Measurements from ENCODE around the gene GPR161.

GPR161 gene

GRCh38 chr1:168102487-168102886 lies 34.2 kb downstream of the GPR161 start:
- Histone ChIP-seq H3K27me3 (ENCODE audit: low read depth, low read length) (no peaks in the 10 kb centered on the region), H3K36me3 (ENCODE audit: control insufficient read depth in 1 of 2, insufficient read depth in 2 of 2, low read length in 2 of 2) (peaks cover 0 to 20% of the 10 kb centered on the region in 2 donors), H3K4me1 (ENCODE audit: control insufficient read depth in 1 of 2, insufficient read depth in 2 of 2, low read length in 2 of 2) (peaks cover 0 to 12% of the 10 kb centered on the region in 2 donors), H3K27ac (ENCODE audit: low read length) (no peak overlapping the region), H3K4me3 (ENCODE audit: low read depth in 1 of 2, low read length in 2 of 2) (no peak overlapping the region), H3K9me3 (ENCODE audit: control insufficient read depth in 1 of 2, low read length in 2 of 2) (no peaks in the 10 kb centered on the region)

GRCh38 chr1:168101336-168101735 lies 35.4 kb downstream of the GPR161 start:
- peaks cover 0 to 29% of the 10 kb centered on the region in 2 donors for H3K36me3 ChIP-seq (ENCODE audit: control insufficient read depth in 1 of 2, insufficient read depth in 2 of 2, low read length in 2 of 2)
- no peak overlapping the region for H3K4me3 ChIP-seq (ENCODE audit: low read depth in 1 of 2, low read length in 2 of 2)
- no peak overlapping the region for H3K27ac ChIP-seq (ENCODE audit: low read length)
- H3K9me3 ChIP-seq (ENCODE audit: control insufficient read depth in 1 of 2, low read length in 2 of 2), result no peaks in the 10 kb centered on the region
- no peaks in the 10 kb centered on the region for H3K27me3 ChIP-seq (ENCODE audit: low read depth, low read length)
- H3K4me1 ChIP-seq (ENCODE audit: control insufficient read depth in 1 of 2, insufficient read depth in 2 of 2, low read length in 2 of 2), result peaks cover 0 to 12% of the 10 kb centered on the region in 2 donors

GRCh38 chr1:168100315-168101002 lies 36.3 kb downstream of the GPR161 start:
- Histone ChIP-seq H3K36me3 (ENCODE audit: control insufficient read depth in 1 of 2, insufficient read depth in 2 of 2, low read length in 2 of 2) (peaks cover 0 to 33% of the 10 kb centered on the region in 2 donors), H3K27me3 (ENCODE audit: low read depth, low read length) (no peaks in the 10 kb centered on the region), H3K27ac (ENCODE audit: low read length) (no peak overlapping the region), H3K4me3 (ENCODE audit: low read depth in 1 of 2, low read length in 2 of 2) (no peak overlapping the region), H3K4me1 (ENCODE audit: control insufficient read depth in 1 of 2, insufficient read depth in 2 of 2, low read length in 2 of 2) (peaks cover 0 to 12% of the 10 kb centered on the region in 2 donors), H3K9me3 (ENCODE audit: control insufficient read depth in 1 of 2, low read length in 2 of 2) (no peaks in the 10 kb centered on the region)

GRCh38 chr1:168099337-168099801 lies 37.4 kb downstream of the GPR161 start:
- Histone ChIP-seq H3K4me3 (ENCODE audit: low read depth in 1 of 2, low read length in 2 of 2) (no peak overlapping the region), H3K4me1 (ENCODE audit: control insufficient read depth in 1 of 2, insufficient read depth in 2 of 2, low read length in 2 of 2) (peaks cover 0 to 12% of the 10 kb centered on the region in 2 donors), H3K27me3 (ENCODE audit: low read depth, low read length) (no peaks in the 10 kb centered on the region), H3K9me3 (ENCODE audit: control insufficient read depth in 1 of 2, low read length in 2 of 2) (no peaks in the 10 kb centered on the region), H3K36me3 (ENCODE audit: control insufficient read depth in 1 of 2, insufficient read depth in 2 of 2, low read length in 2 of 2) (peaks cover 0 to 29% of the 10 kb centered on the region in 2 donors), H3K27ac (ENCODE audit: low read length) (no peak overlapping the region)

GRCh38 chr1:168098534-168099320 lies 38.0 kb downstream of the GPR161 start:
- Histone ChIP-seq H3K9me3 (ENCODE audit: control insufficient read depth in 1 of 2, low read length in 2 of 2) (no peaks in the 10 kb centered on the region), H3K4me3 (ENCODE audit: low read depth in 1 of 2, low read length in 2 of 2) (no peak overlapping the region), H3K27me3 (ENCODE audit: low read depth, low read length) (no peaks in the 10 kb centered on the region), H3K27ac (ENCODE audit: low read length) (no peak overlapping the region), H3K36me3 (ENCODE audit: control insufficient read depth in 1 of 2, insufficient read depth in 2 of 2, low read length in 2 of 2) (peaks cover 0 to 26% of the 10 kb centered on the region in 2 donors), H3K4me1 (ENCODE audit: control insufficient read depth in 1 of 2, insufficient read depth in 2 of 2, low read length in 2 of 2) (peaks cover 0 to 12% of the 10 kb centered on the region in 2 donors)

DNA sequence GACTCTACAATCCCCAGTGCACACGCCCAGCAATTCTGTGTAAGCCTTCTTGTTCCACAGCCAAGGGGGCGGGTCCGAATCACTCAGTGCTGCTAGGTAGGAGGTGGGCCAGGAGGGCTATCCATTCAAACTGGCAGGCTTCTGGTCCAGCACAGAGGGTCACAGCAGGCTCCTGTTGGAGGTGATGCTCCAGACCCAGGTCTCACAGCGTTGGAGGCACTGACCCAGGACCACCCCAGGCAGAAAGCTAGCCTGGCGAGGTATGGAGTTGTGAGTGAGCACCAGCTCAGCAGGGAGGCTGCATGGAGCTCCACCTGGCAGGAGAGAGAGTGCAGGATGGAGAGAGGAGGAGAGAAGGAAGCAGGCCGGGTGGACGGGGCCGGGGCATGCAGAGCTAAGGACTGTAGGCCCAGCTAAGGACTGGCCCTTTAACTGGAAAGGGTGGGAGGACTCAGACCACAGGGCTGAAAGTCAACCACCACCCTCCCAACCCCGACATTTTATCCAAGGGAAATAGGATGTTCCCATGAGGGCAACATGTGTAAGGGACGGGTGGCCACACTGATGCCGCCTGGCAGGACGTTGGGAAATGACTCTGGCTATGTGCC lies 38.7 kb downstream of the GPR161 start:
- H3K9me3 ChIP-seq (ENCODE audit: control insufficient read depth in 1 of 2, low read length in 2 of 2), result no peaks in the 10 kb centered on the region

DNA sequence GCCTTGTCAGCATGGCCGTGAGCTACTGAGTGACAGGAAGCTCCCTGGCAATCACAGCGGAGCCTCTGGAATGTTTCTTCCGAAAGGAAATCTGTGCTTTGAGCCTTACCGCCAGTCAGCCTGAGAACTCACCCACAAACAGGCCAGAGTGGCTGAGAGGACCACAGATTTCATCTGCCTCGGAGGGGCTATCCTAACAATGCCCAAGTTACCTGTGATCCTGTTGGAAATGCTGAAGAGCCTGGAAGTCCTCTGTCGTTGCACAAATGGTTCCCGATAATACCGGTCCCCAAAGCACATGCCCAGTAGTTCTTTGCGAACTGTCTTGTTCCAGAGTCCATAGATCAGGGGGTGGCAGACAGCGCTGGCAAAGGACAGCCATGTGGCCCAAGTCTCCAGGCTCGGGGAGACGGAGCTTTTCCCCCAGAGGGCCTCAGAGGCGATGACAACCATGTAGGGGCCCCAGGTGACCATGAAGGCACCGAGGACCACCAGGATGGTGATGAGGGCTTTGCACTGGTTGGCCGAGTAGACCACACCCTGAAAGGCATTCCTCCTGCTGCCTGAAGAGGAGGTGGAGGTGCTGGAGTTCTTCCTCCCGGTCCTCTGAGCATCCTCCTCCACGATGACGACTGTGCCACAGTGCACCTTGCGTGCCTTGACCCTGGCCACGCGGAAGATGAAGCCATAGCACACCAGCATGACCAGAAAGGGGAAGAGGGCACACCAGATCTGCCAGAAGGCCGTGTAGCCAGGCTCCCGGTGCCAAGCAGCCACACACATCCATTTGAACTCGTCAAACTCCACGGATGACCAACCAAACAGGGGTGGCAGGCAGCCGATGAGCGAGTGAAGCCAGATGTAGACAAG lies 40.2 kb downstream of the GPR161 start:
- no peak overlapping the region for H3K4me3 ChIP-seq (ENCODE audit: low read depth in 1 of 2, low read length in 2 of 2)
- H3K27ac ChIP-seq (ENCODE audit: low read length), result no peak overlapping the region
- H3K36me3 ChIP-seq (ENCODE audit: control insufficient read depth in 1 of 2, insufficient read depth in 2 of 2, low read length in 2 of 2), result peaks cover 0 to 23% of the 10 kb centered on the region in 2 donors
- H3K9me3 ChIP-seq (ENCODE audit: control insufficient read depth in 1 of 2, low read length in 2 of 2), result no peaks in the 10 kb centered on the region
- no peaks in the 10 kb centered on the region for H3K27me3 ChIP-seq (ENCODE audit: low read depth, low read length)
- peaks cover 0 to 12% of the 10 kb centered on the region in 2 donors for H3K4me1 ChIP-seq (ENCODE audit: control insufficient read depth in 1 of 2, insufficient read depth in 2 of 2, low read length in 2 of 2)

More for the DNA sequence above, 38.7 kb downstream of the GPR161 start:
- Histone ChIP-seq H3K4me1 (ENCODE audit: control insufficient read depth in 1 of 2, insufficient read depth in 2 of 2, low read length in 2 of 2) (peaks cover 0 to 12% of the 10 kb centered on the region in 2 donors), H3K27ac (ENCODE audit: low read length) (no peak overlapping the region), H3K36me3 (ENCODE audit: control insufficient read depth in 1 of 2, insufficient read depth in 2 of 2, low read length in 2 of 2) (peaks cover 0 to 23% of the 10 kb centered on the region in 2 donors), H3K27me3 (ENCODE audit: low read depth, low read length) (no peaks in the 10 kb centered on the region), H3K4me3 (ENCODE audit: low read depth in 1 of 2, low read length in 2 of 2) (no peak overlapping the region)

- peaks cover 0 to 12% of the 10 kb centered on the region in 2 donors for H3K4me1 ChIP-seq (ENCODE audit: control insufficient read depth in 1 of 2, insufficient read depth in 2 of 2, low read length in 2 of 2)
- H3K27me3 ChIP-seq (ENCODE audit: low read depth, low read length), result no peaks in the 10 kb centered on the region
- H3K27ac ChIP-seq (ENCODE audit: low read length), result no peak overlapping the region
- no peaks in the 10 kb centered on the region for H3K9me3 ChIP-seq (ENCODE audit: control insufficient read depth in 1 of 2, low read length in 2 of 2)
- peaks cover 0 to 24% of the 10 kb centered on the region in 2 donors for H3K36me3 ChIP-seq (ENCODE audit: control insufficient read depth in 1 of 2, insufficient read depth in 2 of 2, low read length in 2 of 2)
- H3K4me3 ChIP-seq (ENCODE audit: low read depth in 1 of 2, low read length in 2 of 2), result no peak overlapping the region
Observed at GRCh38 chr1:168095476-168095875, 41.3 kb downstream of the GPR161 start.

GRCh38 chr1:168093616-168094015 lies 43.1 kb downstream of the GPR161 start:
- no peak overlapping the region for H3K4me3 ChIP-seq (ENCODE audit: low read depth in 1 of 2, low read length in 2 of 2)
- peaks cover 0 to 1% of the 10 kb centered on the region in 2 donors for H3K4me1 ChIP-seq (ENCODE audit: control insufficient read depth in 1 of 2, insufficient read depth in 2 of 2, low read length in 2 of 2)
- peaks cover 0 to 35% of the 10 kb centered on the region in 2 donors for H3K36me3 ChIP-seq (ENCODE audit: control insufficient read depth in 1 of 2, insufficient read depth in 2 of 2, low read length in 2 of 2)
- no peaks in the 10 kb centered on the region for H3K27me3 ChIP-seq (ENCODE audit: low read depth, low read length)
- no peaks in the 10 kb centered on the region for H3K9me3 ChIP-seq (ENCODE audit: control insufficient read depth in 1 of 2, low read length in 2 of 2)
- H3K27ac ChIP-seq (ENCODE audit: low read length), result no peak overlapping the region

DNA sequence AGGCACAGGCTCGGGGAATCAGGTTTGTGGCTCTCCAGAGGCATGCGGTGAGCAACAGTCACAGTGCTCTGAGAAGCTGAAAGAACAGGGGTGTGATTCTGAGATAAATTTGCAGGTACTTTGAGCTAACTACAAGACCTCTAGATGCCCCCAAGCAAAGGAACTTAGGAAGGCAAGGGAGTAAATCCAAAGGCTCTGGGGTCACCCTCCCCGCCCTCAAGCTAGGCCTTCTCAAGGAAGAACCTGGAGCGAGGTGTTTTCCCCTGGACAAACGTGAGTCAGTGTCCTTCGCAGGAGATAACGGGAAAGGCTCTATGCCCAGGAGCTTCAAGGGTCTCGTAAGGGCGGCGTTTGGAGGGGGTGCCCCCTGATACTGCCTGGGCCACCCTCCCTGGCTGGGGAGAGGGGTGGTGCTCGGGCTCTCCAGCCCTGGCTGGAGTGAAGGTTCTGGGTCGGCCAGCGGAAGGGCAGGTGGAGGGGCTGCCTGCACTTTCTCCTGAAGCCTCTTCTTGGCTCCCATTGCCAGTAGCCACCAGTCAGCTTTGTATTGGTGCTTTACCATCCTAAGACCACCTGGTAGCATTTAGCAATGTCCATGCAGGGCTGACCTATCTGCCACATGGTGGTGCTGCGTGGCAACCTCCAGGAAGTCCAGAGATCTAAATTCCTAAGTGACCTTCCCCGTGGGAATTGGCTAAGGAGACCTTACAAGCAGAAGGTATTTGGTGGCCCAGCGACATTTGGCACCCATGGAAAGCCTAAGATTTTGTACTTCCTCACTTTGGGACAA lies 44.0 kb downstream of the GPR161 start:
- H3K9me3 ChIP-seq (ENCODE audit: control insufficient read depth in 1 of 2, low read length in 2 of 2), result no peaks in the 10 kb centered on the region
- H3K4me1 ChIP-seq (ENCODE audit: control insufficient read depth in 1 of 2, insufficient read depth in 2 of 2, low read length in 2 of 2), result no peaks in the 10 kb centered on the region
- peaks cover 0 to 31% of the 10 kb centered on the region in 2 donors for H3K36me3 ChIP-seq (ENCODE audit: control insufficient read depth in 1 of 2, insufficient read depth in 2 of 2, low read length in 2 of 2)
- H3K27me3 ChIP-seq (ENCODE audit: low read depth, low read length), result no peaks in the 10 kb centered on the region
- no peak overlapping the region for H3K4me3 ChIP-seq (ENCODE audit: low read depth in 1 of 2, low read length in 2 of 2)
- no peak overlapping the region for H3K27ac ChIP-seq (ENCODE audit: low read length)
